NCI-H2171 treated with DMSO at 0.1 percent for 48 hours (cell line): ENCODE results near the gene CNOT11.
"Not testable (repeated sequence)": the region's sequence is repeated elsewhere in the genome, so short reads cannot be mapped to it uniquely, and the experiment has no call there.

Experiments used
- DNase-seq: peaks from one replicate; lab custom pipeline; 2025; lab: John Stamatoyannopoulos, UW

The CNOT11 gene

GRCh38 chr2:101310090-101310833 is 57.6 kb downstream of the CNOT11 start:
- no peak for DNase-seq

- DNase-seq = no peak
These were observed 58.4 kb downstream of the CNOT11 start for GRCh38 chr2:101310834-101311695.

DNA sequence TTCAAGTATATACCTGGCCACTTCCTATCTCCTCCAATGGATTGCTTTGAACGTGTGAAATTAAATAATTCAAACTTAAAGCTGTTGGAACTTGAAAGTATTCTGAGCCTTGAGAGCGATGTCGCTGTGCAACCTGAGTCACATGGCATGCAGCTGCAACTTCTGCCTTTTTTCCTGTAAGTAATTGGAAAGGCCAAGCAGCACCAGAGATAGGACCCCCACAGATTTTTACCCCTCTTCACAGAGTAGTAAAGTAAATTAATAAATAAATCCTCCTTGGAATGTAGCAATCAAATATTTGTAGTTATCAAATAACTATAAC is 59.0 kb downstream of the CNOT11 start:
- no peak for DNase-seq

DNA sequence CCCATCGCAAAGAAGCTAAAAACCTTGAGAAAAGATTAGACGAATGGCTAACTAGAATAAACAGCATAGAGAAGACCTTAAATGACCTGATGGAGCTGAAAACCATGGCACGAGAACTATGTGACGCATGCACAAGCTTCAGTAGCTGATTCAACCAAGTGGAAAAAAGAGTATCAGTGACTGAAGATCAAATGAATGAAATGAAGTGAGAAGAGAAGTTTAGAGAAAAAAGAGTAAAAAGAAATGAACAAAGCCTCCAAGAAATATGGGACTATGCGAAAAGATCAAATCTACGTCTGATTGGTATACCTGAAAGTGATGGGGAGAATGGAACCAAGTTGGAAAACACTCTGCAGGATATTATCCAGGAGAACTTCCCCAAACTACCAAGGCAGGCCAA is 63.9 kb downstream of the CNOT11 start:
- DNase-seq = not testable (repeated sequence)
